BJ (cell line): ENCODE results near the gene PHKG2. TPM values are rescaled to one million over a fixed set of nuclear protein-coding genes. Genes with fewer than 3 reads are reported as not detected.
A peak's percentile ranks its signal among the peaks of the same experiment; 100 is the strongest.

Source experiments
- CTCF ChIA-PET: fragments of 350-600 bp; formaldehyde crosslinking; extraction: SDS; loops from one replicate; lab custom pipeline; 2021; ENCODE audit warnings: antibody characterized with exemption, inconsistent platforms; lab: Yijun Ruan, JAX
- POLR2A ChIA-PET: fragments of 300-600 bp; sonication (Branson Sonifier 250); formaldehyde crosslinking; extraction: SDS; loops from one replicate; lab custom pipeline; 2021; ENCODE audit warnings: antibody characterized with exemption; lab: Charles Lee
- DNase-seq: peaks from one replicate; pipeline ENCODE4 v3.0.0-alpha.2; 2011; ENCODE audit warnings: low read depth
- H3K27me3 ChIP-seq: 2 replicates; pipeline ENCODE4 v1.6.0; 2011; ENCODE audit warnings: low read length; ENCODE audit not compliant: control insufficient read depth, insufficient read depth
- H3K36me3 ChIP-seq: 2 replicates; pipeline ENCODE4 v1.5.1; 2011; ENCODE audit warnings: low read length; ENCODE audit not compliant: control insufficient read depth, insufficient read depth
- H3K4me3 ChIP-seq: 2 replicates; pipeline ENCODE4 v1.5.1; 2011; ENCODE audit warnings: low read depth, mild to moderate bottlenecking, control low read depth, low read length
- CTCF ChIP-seq: IDR thresholded peaks from 2 replicates; pipeline ENCODE4 v1.5.1; 2011; ENCODE audit warnings: low read depth, mild to moderate bottlenecking, control low read depth, inconsistent platforms, low read length, moderate library complexity; ENCODE audit not compliant: insufficient read depth
- polyA plus RNA-seq: library from polyadenylated mRNA; depleted of rRNA; stranded (reverse); fragments of >200 nt; gene quantifications from 2 replicates; pipeline ENCODE4 v1.2.3, GENCODE V29; 2011

The PHKG2 gene
- polyA plus RNA-seq, 1 experiment: 32.4 TPM

- POLR2A ChIA-PET: no interaction called here
- no peak for TF ChIP-seq CTCF
- no peak for DNase-seq
- no peak overlapping the region for H3K4me3 ChIP-seq
- CTCF ChIA-PET: no interaction called here
- peaks cover 13% of the 10 kb centered on the region for H3K36me3 ChIP-seq
- no peaks in the 10 kb centered on the region for H3K27me3 ChIP-seq
Observed at GRCh38 chr16:30743716-30744115, 4.5 kb upstream of the PHKG2 start.

- CTCF ChIA-PET: no interaction called here
Observed at GRCh38 chr16:30744183-30744582, 4.0 kb upstream of the PHKG2 start.

GRCh38 chr16:30745082-30745481 is 3.1 kb upstream of the PHKG2 start:
- POLR2A ChIA-PET: no interaction called here
- Histone ChIP-seq H3K27me3 (no peaks in the 10 kb centered on the region), H3K4me3 (no peak overlapping the region), H3K36me3 (peaks cover 7% of the 10 kb centered on the region)
- CTCF ChIA-PET: interaction anchor here (0.5 kb wide), 1 partner anchor 10 kb away, joined by 4 read pairs; no protein-coding TSS in a partner anchor
- no peak for DNase-seq
- no peak for TF ChIP-seq CTCF

More at GRCh38 chr16:30744183-30744582, 4.0 kb upstream of the PHKG2 start:
- H3K36me3 ChIP-seq: peaks cover 11% of the 10 kb centered on the region
- POLR2A ChIA-PET: no interaction called here
- no peak overlapping the region for H3K4me3 ChIP-seq
- no peak for TF ChIP-seq CTCF
- no peaks in the 10 kb centered on the region for H3K27me3 ChIP-seq
- DNase-seq: no peak

- ChIA-PET CTCF (interaction anchor here (1.8 kb wide), 1 partner anchor 13 kb away, joined by 3 read pairs; no protein-coding TSS in a partner anchor), POLR2A (no interaction called here)
- no peak overlapping the region for H3K4me3 ChIP-seq
- no peak for DNase-seq
- TF ChIP-seq CTCF: no peak
- peaks cover 11% of the 10 kb centered on the region for H3K36me3 ChIP-seq
- H3K27me3 ChIP-seq: no peaks in the 10 kb centered on the region
Observed at GRCh38 chr16:30746638-30747175, 1.5 kb upstream of the PHKG2 start.

- TF ChIP-seq CTCF: no peak
- no peaks in the 10 kb centered on the region for H3K27me3 ChIP-seq
- H3K4me3 ChIP-seq: peak overlapping the region; percentile 47; the same call in 1 of the 2 replicates
- peak; percentile 9 for DNase-seq
- H3K36me3 ChIP-seq: peaks cover 11% of the 10 kb centered on the region
- POLR2A ChIA-PET: interaction anchor here (0.6 kb wide), 1 partner anchor 50 kb away, joined by 3 read pairs; no protein-coding TSS in a partner anchor
- CTCF ChIA-PET: interaction anchor here (1.3 to 1.8 kb wide), 2 partner anchors 12 to 118 kb away, joined by 3 read pairs; no protein-coding TSS in a partner anchor
Observed at GRCh38 chr16:30747331-30747730, 894 bp upstream of the PHKG2 start.
